Esophagus (tissue), 2 donors: ENCODE data around the gene MFSD6. TPM values are rescaled to one million over a fixed set of nuclear protein-coding genes. Genes with fewer than 3 reads are reported as not detected.

ENCODE experiments used
- H3K27ac ChIP-seq, 2 donors: one replicate each; pipeline ENCODE4 v1.5.1; 2013; ENCODE audit warnings: low read depth in 2 of 2, mild to moderate bottlenecking in 2 of 2, inconsistent platforms in 1 of 2, low read length in 1 of 2, moderate library complexity in 1 of 2
- H3K27me3 ChIP-seq, 2 donors: one replicate each; pipeline ENCODE4 v1.6.1; 2013; ENCODE audit warnings: low read length in 2 of 2, control low read depth in 1 of 2, mild to moderate bottlenecking in 1 of 2; ENCODE audit not compliant: insufficient read depth in 2 of 2, control insufficient read depth in 1 of 2
- H3K36me3 ChIP-seq, 2 donors: one replicate each; pipeline ENCODE4 v1.6.1; 2013; ENCODE audit warnings: low read length in 1 of 2; ENCODE audit not compliant: control insufficient read depth in 2 of 2, insufficient read depth in 2 of 2
- H3K4me1 ChIP-seq, 2 donors: one replicate each; pipeline ENCODE4 v1.6.1; 2013; ENCODE audit warnings: low read length in 1 of 2; ENCODE audit not compliant: control insufficient read depth in 2 of 2, insufficient read depth in 2 of 2
- H3K4me3 ChIP-seq, 2 donors: one replicate each; pipeline ENCODE4 v1.5.1; 2013; ENCODE audit warnings: low read length in 2 of 2, mild to moderate bottlenecking in 2 of 2, low read depth in 1 of 2, moderate library complexity in 1 of 2
- H3K9me3 ChIP-seq, 2 donors: one replicate each; pipeline ENCODE4 v1.6.1; 2013; ENCODE audit warnings: mild to moderate bottlenecking in 2 of 2, low read depth in 1 of 2, low read length in 1 of 2, moderate library complexity in 1 of 2; ENCODE audit not compliant: control insufficient read depth in 2 of 2, insufficient read depth in 1 of 2
- WGBS, 2 donors: extraction: QIAGEN DNeasy Blood & Tissue Kit; methylation state at CpG; one replicate each; pipeline ENCODE4 v1.1.7; 2013; 5-methylcytosine and 5-hydroxymethylcytosine counted together
- polyA plus RNA-seq, 2 donors: library from polyadenylated mRNA; stranded (reverse); fragments of 200-250 nt; gene quantifications; one replicate each; pipeline ENCODE4 v1.2.3, GENCODE V29; 2013
- donor health status: healthy with polysubstance abuse.
- donor health status: Bipolar disorder and iron deficiency.

MFSD6 gene
- polyA plus RNA-seq, 2 donors: 25.2 to 30.5 TPM

- Histone ChIP-seq H3K27ac (no peak overlapping the region), H3K36me3 (no peaks in the 10 kb centered on the region), H3K4me1 (peaks cover 0 to 2% of the 10 kb centered on the region in 2 donors), H3K4me3 (no peak overlapping the region), H3K9me3 (no peaks in the 10 kb centered on the region), H3K27me3 (no peaks in the 10 kb centered on the region)
- WGBS, 2 donors: 97 to 98% methylated on average over 2 of the region's 2 CpGs
Observed at GRCh38 chr2:190457256-190457655, 49.1 kb downstream of the MFSD6 start.

- Histone ChIP-seq H3K4me3 (no peak overlapping the region), H3K27ac (no peak overlapping the region), H3K4me1 (peaks cover 0 to 2% of the 10 kb centered on the region in 2 donors), H3K9me3 (no peaks in the 10 kb centered on the region), H3K36me3 (no peaks in the 10 kb centered on the region), H3K27me3 (no peaks in the 10 kb centered on the region)
- WGBS, 2 donors: 93 to 95% methylated on average over 8 of the region's 8 CpGs
Observed at GRCh38 chr2:190458352-190459107, 50.4 kb downstream of the MFSD6 start.

GRCh38 chr2:190459881-190460280 lies 51.7 kb downstream of the MFSD6 start:
- H3K4me1 ChIP-seq: peaks cover 0 to 4% of the 10 kb centered on the region in 2 donors
- 91 to 100% methylated on average over 1 of the region's 1 CpG for WGBS, 2 donors
- no peaks in the 10 kb centered on the region for H3K27me3 ChIP-seq
- no peaks in the 10 kb centered on the region for H3K9me3 ChIP-seq
- H3K4me3 ChIP-seq: no peak overlapping the region
- H3K27ac ChIP-seq: no peak overlapping the region
- H3K36me3 ChIP-seq: no peaks in the 10 kb centered on the region

- Histone ChIP-seq H3K36me3 (no peaks in the 10 kb centered on the region), H3K27ac (no peak overlapping the region), H3K9me3 (no peaks in the 10 kb centered on the region), H3K4me3 (no peak overlapping the region), H3K27me3 (no peaks in the 10 kb centered on the region), H3K4me1 (peaks cover 0 to 4% of the 10 kb centered on the region in 2 donors)
- 88 to 97% methylated on average over 5 of the region's 5 CpGs for WGBS, 2 donors
Observed at GRCh38 chr2:190460487-190460886, 52.3 kb downstream of the MFSD6 start.

GRCh38 chr2:190462181-190462580 lies 54.0 kb downstream of the MFSD6 start:
- H3K4me3 ChIP-seq: no peak overlapping the region
- H3K27ac ChIP-seq: no peak overlapping the region
- H3K27me3 ChIP-seq: no peaks in the 10 kb centered on the region
- no peaks in the 10 kb centered on the region for H3K9me3 ChIP-seq
- H3K4me1 ChIP-seq: peaks cover 0 to 4% of the 10 kb centered on the region in 2 donors
- WGBS, 2 donors: 93 to 96% methylated on average over 2 of the region's 2 CpGs
- H3K36me3 ChIP-seq: no peaks in the 10 kb centered on the region

GRCh38 chr2:190462611-190463010 lies 54.5 kb downstream of the MFSD6 start:
- Histone ChIP-seq H3K36me3 (no peaks in the 10 kb centered on the region), H3K4me1 (peaks cover 0 to 4% of the 10 kb centered on the region in 2 donors), H3K27me3 (no peaks in the 10 kb centered on the region), H3K9me3 (no peaks in the 10 kb centered on the region), H3K4me3 (no peak overlapping the region), H3K27ac (no peak overlapping the region)
- 96% methylated on average over 1 of the region's 1 CpG for WGBS, 2 donors

GRCh38 chr2:190465060-190465459 lies 56.9 kb downstream of the MFSD6 start:
- Histone ChIP-seq H3K4me3 (no peak overlapping the region), H3K27ac (no peak overlapping the region), H3K4me1 (peaks cover 0 to 4% of the 10 kb centered on the region in 2 donors), H3K36me3 (no peaks in the 10 kb centered on the region), H3K9me3 (no peaks in the 10 kb centered on the region), H3K27me3 (no peaks in the 10 kb centered on the region)
- 52 to 74% methylated on average over 2 of the region's 2 CpGs for WGBS, 2 donors

GRCh38 chr2:190466819-190467446 lies 58.8 kb downstream of the MFSD6 start:
- H3K36me3 ChIP-seq: no peaks in the 10 kb centered on the region
- no peaks in the 10 kb centered on the region for H3K27me3 ChIP-seq
- H3K4me1 ChIP-seq: peaks cover 0 to 2% of the 10 kb centered on the region in 2 donors
- no peak overlapping the region for H3K4me3 ChIP-seq
- peak overlapping the region; percentile 71 to 82 for H3K27ac ChIP-seq
- no peaks in the 10 kb centered on the region for H3K9me3 ChIP-seq
- 49 to 77% methylated on average over 5 of the region's 5 CpGs for WGBS, 2 donors

GRCh38 chr2:190467575-190468083 lies 59.5 kb downstream of the MFSD6 start:
- no peaks in the 10 kb centered on the region for H3K36me3 ChIP-seq
- peaks cover 0 to 2% of the 10 kb centered on the region in 2 donors for H3K4me1 ChIP-seq
- WGBS, 2 donors: 18 to 49% methylated on average over 5 of the region's 5 CpGs
- H3K27me3 ChIP-seq: no peaks in the 10 kb centered on the region
- H3K9me3 ChIP-seq: no peaks in the 10 kb centered on the region
- H3K27ac ChIP-seq: peak overlapping the region; percentile 71 to 82
- no peak overlapping the region for H3K4me3 ChIP-seq
